Type B pancreatic cell (in vitro differentiated cells): ENCODE data around the gene ANTKMT. TPM values are rescaled to one million over a fixed set of nuclear protein-coding genes. Genes with fewer than 3 reads are reported as not detected.

Experiments used
- DNase-seq: peaks from one replicate; pipeline ENCODE4 v3.0.0; 2021; ENCODE audit warnings: mixed read lengths; ENCODE audit not compliant: unreplicated experiment; ENCODE audit errors: extremely low spot score
- H3K27ac Mint-ChIP-seq: 2 replicates; pipeline ENCODE4 v1.8.0; 2021; ENCODE audit warnings: mild to moderate bottlenecking, mixed read lengths
- H3K27me3 Mint-ChIP-seq: 2 replicates; pipeline ENCODE4 v1.8.0; 2021; ENCODE audit warnings: mixed read lengths
- H3K36me3 Mint-ChIP-seq: 2 replicates; pipeline ENCODE4 v1.8.0; 2021; ENCODE audit warnings: mixed read lengths
- H3K4me1 Mint-ChIP-seq: one replicate; pipeline ENCODE4 v1.8.0; 2021; ENCODE audit warnings: mixed read lengths; ENCODE audit not compliant: unreplicated experiment
- H3K4me3 Mint-ChIP-seq: 2 replicates; pipeline ENCODE4 v1.8.0; 2021; ENCODE audit warnings: mild to moderate bottlenecking, mixed read lengths
- H3K9me3 Mint-ChIP-seq: 2 replicates; pipeline ENCODE4 v1.8.0; 2021; ENCODE audit warnings: mixed read lengths
- total RNA-seq: library from RNA; stranded (reverse); gene quantifications from 2 replicates; pipeline ENCODE4 v1.2.1, GENCODE V29; 2021; ENCODE audit warnings: low replicate concordance
- TF ChIP-seq, protein P1 (sequence below): fragments of 200-600 bp; sonication (generic); conservative IDR thresholded peaks from 2 replicates; pipeline ENCODE4 v1.5.0; 2021; ENCODE audit warnings: antibody characterized with exemption, mild to moderate bottlenecking

The ANTKMT gene
- total RNA-seq, 1 donor from 2014 or later = 33.5 TPM

DNA sequence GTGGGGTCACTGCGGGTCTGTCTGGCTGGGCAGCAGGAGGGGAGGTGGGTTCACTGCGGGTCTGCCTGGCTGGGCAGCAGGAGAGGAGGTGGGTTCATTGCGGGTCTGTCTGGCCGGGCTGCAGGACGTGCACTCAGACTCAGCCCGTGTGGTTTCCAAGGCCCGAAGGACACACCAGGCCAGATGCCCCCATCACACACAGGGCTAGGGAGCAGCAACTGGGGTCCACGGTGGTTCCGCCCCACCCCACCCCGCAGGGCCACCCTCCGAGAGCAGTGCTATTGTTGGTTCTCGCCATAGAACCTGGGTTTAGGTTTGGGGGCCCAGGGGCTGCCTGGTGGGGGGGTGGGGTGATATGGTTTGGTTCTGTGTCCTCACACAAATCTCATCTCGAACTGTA is 25.7 kb downstream of the ANTKMT start:
- Mint-ChIP-seq H3K4me3 (no peak overlapping the region), H3K9me3 (no peaks in the 10 kb centered on the region), H3K27ac (no peak overlapping the region), H3K36me3 (no peaks in the 10 kb centered on the region), H3K4me1 (no peaks in the 10 kb centered on the region), H3K27me3 (peaks cover 10% of the 10 kb centered on the region)
- DNase-seq = no peak
- TF ChIP-seq, protein P1, sequence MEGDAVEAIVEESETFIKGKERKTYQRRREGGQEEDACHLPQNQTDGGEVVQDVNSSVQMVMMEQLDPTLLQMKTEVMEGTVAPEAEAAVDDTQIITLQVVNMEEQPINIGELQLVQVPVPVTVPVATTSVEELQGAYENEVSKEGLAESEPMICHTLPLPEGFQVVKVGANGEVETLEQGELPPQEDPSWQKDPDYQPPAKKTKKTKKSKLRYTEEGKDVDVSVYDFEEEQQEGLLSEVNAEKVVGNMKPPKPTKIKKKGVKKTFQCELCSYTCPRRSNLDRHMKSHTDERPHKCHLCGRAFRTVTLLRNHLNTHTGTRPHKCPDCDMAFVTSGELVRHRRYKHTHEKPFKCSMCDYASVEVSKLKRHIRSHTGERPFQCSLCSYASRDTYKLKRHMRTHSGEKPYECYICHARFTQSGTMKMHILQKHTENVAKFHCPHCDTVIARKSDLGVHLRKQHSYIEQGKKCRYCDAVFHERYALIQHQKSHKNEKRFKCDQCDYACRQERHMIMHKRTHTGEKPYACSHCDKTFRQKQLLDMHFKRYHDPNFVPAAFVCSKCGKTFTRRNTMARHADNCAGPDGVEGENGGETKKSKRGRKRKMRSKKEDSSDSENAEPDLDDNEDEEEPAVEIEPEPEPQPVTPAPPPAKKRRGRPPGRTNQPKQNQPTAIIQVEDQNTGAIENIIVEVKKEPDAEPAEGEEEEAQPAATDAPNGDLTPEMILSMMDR = no peak

DNA sequence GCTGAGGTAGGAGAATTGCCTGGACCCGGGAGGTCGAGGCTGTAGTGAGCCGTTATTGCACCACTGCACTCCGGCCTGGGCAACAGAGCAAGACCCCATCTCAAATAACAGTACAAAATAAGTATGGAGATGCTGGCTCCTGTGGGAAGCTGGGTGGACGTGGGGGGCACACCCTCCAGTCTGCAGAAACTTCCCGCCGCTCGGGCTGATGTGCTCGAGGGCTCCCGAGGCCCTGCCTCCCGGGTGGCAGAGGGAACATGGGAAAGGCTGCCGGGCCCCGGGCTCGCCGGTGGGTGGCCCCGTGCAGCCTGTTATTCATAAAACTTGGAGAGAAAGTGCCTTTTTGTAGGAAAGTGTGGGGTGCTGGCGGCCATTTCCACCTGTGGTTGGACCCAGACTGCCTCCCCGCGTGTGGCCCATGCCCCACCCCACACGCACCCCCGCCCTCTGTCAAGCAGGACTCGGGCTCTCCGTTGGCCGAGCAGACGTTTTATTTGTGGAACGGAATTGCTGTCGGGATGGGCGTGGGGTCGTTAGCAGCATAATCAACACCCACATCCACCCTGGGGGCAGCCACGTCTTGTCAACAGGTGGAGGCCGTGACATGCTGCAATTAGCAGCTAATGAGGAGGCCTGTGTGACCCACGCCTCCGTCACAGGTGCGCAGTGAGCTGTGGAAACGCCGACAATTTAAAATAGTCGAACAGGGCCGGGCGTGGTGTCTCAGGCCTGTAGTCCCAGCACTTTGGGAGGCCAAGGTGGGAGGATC is 27.2 kb downstream of the ANTKMT start:
- Mint-ChIP-seq H3K4me1 (peaks cover 4% of the 10 kb centered on the region), H3K36me3 (no peaks in the 10 kb centered on the region), H3K27me3 (peaks cover 26% of the 10 kb centered on the region), H3K27ac (no peak overlapping the region), H3K4me3 (no peak overlapping the region), H3K9me3 (no peaks in the 10 kb centered on the region)
- DNase-seq = no peak
- TF ChIP-seq, protein P1 = no peak

GRCh38 chr16:749010-749409 is 28.1 kb downstream of the ANTKMT start:
- Mint-ChIP-seq H3K27me3 (peaks cover 27% of the 10 kb centered on the region), H3K4me1 (peaks cover 4% of the 10 kb centered on the region), H3K9me3 (no peaks in the 10 kb centered on the region), H3K27ac (no peak overlapping the region), H3K4me3 (no peak overlapping the region), H3K36me3 (no peaks in the 10 kb centered on the region)
- DNase-seq = no peak
- TF ChIP-seq, protein P1 = no peak

DNA sequence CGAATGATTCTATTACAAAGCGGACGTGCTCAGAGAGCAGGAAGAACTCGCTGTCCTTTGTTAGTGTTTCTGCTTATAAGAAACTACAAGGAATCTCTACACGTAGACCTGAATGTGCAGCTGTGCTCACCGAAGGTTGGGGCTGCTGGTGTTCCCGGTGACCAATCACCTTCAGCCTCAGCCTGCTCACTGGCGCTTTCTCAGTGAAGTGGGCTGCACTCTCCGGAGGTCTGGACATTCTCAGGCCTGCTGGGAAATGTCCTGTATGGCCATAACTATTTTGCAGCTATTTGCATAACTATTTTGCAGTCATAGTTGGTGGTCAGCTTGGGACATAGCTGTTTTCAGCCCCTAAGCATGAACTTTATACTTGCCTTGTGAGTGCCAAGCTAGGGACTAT is 29.5 kb downstream of the ANTKMT start:
- Mint-ChIP-seq H3K9me3 (no peaks in the 10 kb centered on the region), H3K36me3 (no peaks in the 10 kb centered on the region), H3K4me3 (no peak overlapping the region), H3K4me1 (peaks cover 4% of the 10 kb centered on the region), H3K27ac (no peak overlapping the region), H3K27me3 (peaks cover 27% of the 10 kb centered on the region)
- no peak for DNase-seq
- TF ChIP-seq, protein P1 = no peak

- H3K9me3 Mint-ChIP-seq = no peaks in the 10 kb centered on the region
- DNase-seq = no peak
- TF ChIP-seq, protein P1 = no peak
- H3K27ac Mint-ChIP-seq = no peak overlapping the region
- H3K36me3 Mint-ChIP-seq = no peaks in the 10 kb centered on the region
- no peak overlapping the region for H3K4me3 Mint-ChIP-seq
- peaks cover 28% of the 10 kb centered on the region for H3K27me3 Mint-ChIP-seq
- peaks cover 4% of the 10 kb centered on the region for H3K4me1 Mint-ChIP-seq
These were observed 30.4 kb downstream of the ANTKMT start for GRCh38 chr16:751152-752006.
